Activated naive CD8-positive, alpha-beta T cell treated with anti-CD3 and anti-CD28 coated beads, Interleukin-2, amount 50 U/mL, for 24 hours (primary cell): ENCODE data around the gene ZNF844.
A peak's percentile ranks its signal among the peaks of the same experiment; 100 is the strongest.

Experiments used
- ATAC-seq: fragments of 150-1000 bp; cut with Tn5 transposase; one replicate; pipeline ENCODE4 v1.10.0; 2021
- DNase-seq: peaks from one replicate; pipeline ENCODE4 v3.0.0; 2021
- H3K27ac Mint-ChIP-seq: one replicate; pipeline ENCODE4 v1.8.0; 2021; ENCODE audit warnings: mild to moderate bottlenecking, mixed read lengths
- H3K27me3 Mint-ChIP-seq: one replicate; pipeline ENCODE4 v1.8.0; 2021; ENCODE audit warnings: mixed read lengths
- H3K36me3 Mint-ChIP-seq: one replicate; pipeline ENCODE4 v1.8.0; 2021; ENCODE audit warnings: low read depth, mixed read lengths
- H3K4me1 Mint-ChIP-seq: one replicate; pipeline ENCODE4 v1.8.0; 2021; ENCODE audit warnings: mixed read lengths
- H3K4me3 Mint-ChIP-seq: one replicate; pipeline ENCODE4 v1.8.0; 2021; ENCODE audit warnings: mild to moderate bottlenecking, moderate library complexity, mixed read lengths
- H3K9me3 Mint-ChIP-seq: one replicate; pipeline ENCODE4 v1.8.0; 2021; ENCODE audit warnings: mixed read lengths

Gene ZNF844

GRCh38 chr19:12113121-12113520 lies 48.6 kb downstream of the ZNF844 start:
- H3K4me3 Mint-ChIP-seq = no peak overlapping the region
- peaks cover 21% of the 10 kb centered on the region for H3K4me1 Mint-ChIP-seq
- H3K9me3 Mint-ChIP-seq = peaks cover 31% of the 10 kb centered on the region
- no peak for DNase-seq
- no peak for ATAC-seq
- no peak overlapping the region for H3K27ac Mint-ChIP-seq
- peaks cover 54% of the 10 kb centered on the region for H3K36me3 Mint-ChIP-seq
- no peaks in the 10 kb centered on the region for H3K27me3 Mint-ChIP-seq

GRCh38 chr19:12117201-12117970 lies 52.9 kb downstream of the ZNF844 start:
- Mint-ChIP-seq H3K27ac (no peak overlapping the region), H3K36me3 (peaks cover 29% of the 10 kb centered on the region), H3K27me3 (no peaks in the 10 kb centered on the region), H3K9me3 (peaks cover 17% of the 10 kb centered on the region), H3K4me3 (no peak overlapping the region), H3K4me1 (peaks cover 14% of the 10 kb centered on the region)
- no peak for ATAC-seq
- DNase-seq = no peak

- Mint-ChIP-seq H3K4me1 (no peaks in the 10 kb centered on the region), H3K27me3 (no peaks in the 10 kb centered on the region), H3K27ac (no peak overlapping the region), H3K9me3 (peaks cover 9% of the 10 kb centered on the region), H3K36me3 (peaks cover 11% of the 10 kb centered on the region), H3K4me3 (no peak overlapping the region)
- DNase-seq (peak; percentile 7), ATAC-seq (no peak)
These were observed 62.2 kb downstream of the ZNF844 start for GRCh38 chr19:12126707-12127106.
